Osteocyte (in vitro differentiated cells): ENCODE measurements around the gene SPAM1. TPM values are rescaled to one million over a fixed set of nuclear protein-coding genes. Genes with fewer than 3 reads are reported as not detected.

Source experiments
- DNase-seq: peaks from one replicate; pipeline ENCODE4 v3.0.0; 2021; ENCODE audit warnings: mixed read lengths; ENCODE audit not compliant: unreplicated experiment; ENCODE audit errors: extremely low spot score
- H3K27ac Mint-ChIP-seq: one replicate; pipeline ENCODE4 v1.8.0; 2021; ENCODE audit warnings: mild to moderate bottlenecking, mixed read lengths; ENCODE audit not compliant: unreplicated experiment
- H3K27me3 Mint-ChIP-seq: one replicate; pipeline ENCODE4 v1.8.0; 2021; ENCODE audit warnings: mixed read lengths; ENCODE audit not compliant: unreplicated experiment
- H3K36me3 Mint-ChIP-seq: one replicate; pipeline ENCODE4 v1.8.0; 2021; ENCODE audit warnings: mixed read lengths; ENCODE audit not compliant: unreplicated experiment
- H3K4me1 Mint-ChIP-seq: one replicate; pipeline ENCODE4 v1.8.0; 2021; ENCODE audit warnings: mixed read lengths; ENCODE audit not compliant: unreplicated experiment
- H3K4me3 Mint-ChIP-seq: one replicate; pipeline ENCODE4 v1.8.0; 2021; ENCODE audit warnings: mild to moderate bottlenecking, moderate library complexity, mixed read lengths; ENCODE audit not compliant: unreplicated experiment
- H3K9me3 Mint-ChIP-seq: one replicate; pipeline ENCODE4 v1.8.0; 2021; ENCODE audit warnings: mixed read lengths; ENCODE audit not compliant: unreplicated experiment
- long read RNA-seq: library from polyadenylated mRNA; unstranded; transcript quantifications from one replicate; pipeline ENCODE4 v2.0.0, GENCODE V29; 2021
- total RNA-seq: library from RNA; stranded (reverse); gene quantifications from 2 replicates; pipeline ENCODE4 v1.2.1, GENCODE V29; 2021
- TF ChIP-seq, protein P1 (sequence below): fragments of 200-600 bp; sonication (generic); IDR thresholded peaks from 2 replicates; pipeline ENCODE4 v1.5.0; 2021; ENCODE audit warnings: antibody characterized with exemption, mild to moderate bottlenecking, moderate library complexity

The SPAM1 gene
- total RNA-seq: not detected in 2 replicates
- long read RNA-seq: 0 reads

DNA sequence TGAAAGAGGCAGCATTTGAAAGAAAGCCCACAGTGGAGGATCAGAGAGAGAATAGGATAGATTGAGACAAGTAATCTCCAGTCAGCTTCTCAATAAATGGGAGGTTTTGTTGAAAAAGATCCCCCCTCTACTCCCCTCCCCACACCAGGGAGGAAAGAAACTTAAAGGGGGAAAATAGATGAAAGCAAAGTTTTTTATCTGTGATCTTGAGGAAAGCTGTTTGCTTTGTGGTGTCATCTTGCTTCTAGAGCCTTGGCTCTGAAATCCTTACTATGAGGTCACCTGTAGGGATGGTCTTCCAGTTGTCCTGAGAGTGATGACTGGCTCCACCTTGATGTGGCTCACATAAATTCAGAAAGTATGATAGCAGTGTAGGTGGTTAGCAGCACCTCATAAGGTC lies at the start of gene SPAM1:
SPAM1 (plus strand) TSS at position 301 of the 400 bp plus-strand sequence. CDS start 28,330 bp downstream, outside the sequence.
- H3K27ac Mint-ChIP-seq: no peak within 1 kb of the TSS
- DNase-seq: no peak
- H3K4me3 Mint-ChIP-seq: no peak within 1 kb of the TSS
- H3K4me1 Mint-ChIP-seq: no peaks in the 10 kb centered on the region
- no peaks in the 10 kb centered on the region for H3K36me3 Mint-ChIP-seq
- peaks cover 6% of the 10 kb centered on the region for H3K27me3 Mint-ChIP-seq
- TF ChIP-seq, protein P1, sequence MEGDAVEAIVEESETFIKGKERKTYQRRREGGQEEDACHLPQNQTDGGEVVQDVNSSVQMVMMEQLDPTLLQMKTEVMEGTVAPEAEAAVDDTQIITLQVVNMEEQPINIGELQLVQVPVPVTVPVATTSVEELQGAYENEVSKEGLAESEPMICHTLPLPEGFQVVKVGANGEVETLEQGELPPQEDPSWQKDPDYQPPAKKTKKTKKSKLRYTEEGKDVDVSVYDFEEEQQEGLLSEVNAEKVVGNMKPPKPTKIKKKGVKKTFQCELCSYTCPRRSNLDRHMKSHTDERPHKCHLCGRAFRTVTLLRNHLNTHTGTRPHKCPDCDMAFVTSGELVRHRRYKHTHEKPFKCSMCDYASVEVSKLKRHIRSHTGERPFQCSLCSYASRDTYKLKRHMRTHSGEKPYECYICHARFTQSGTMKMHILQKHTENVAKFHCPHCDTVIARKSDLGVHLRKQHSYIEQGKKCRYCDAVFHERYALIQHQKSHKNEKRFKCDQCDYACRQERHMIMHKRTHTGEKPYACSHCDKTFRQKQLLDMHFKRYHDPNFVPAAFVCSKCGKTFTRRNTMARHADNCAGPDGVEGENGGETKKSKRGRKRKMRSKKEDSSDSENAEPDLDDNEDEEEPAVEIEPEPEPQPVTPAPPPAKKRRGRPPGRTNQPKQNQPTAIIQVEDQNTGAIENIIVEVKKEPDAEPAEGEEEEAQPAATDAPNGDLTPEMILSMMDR: no peak
- no peaks in the 10 kb centered on the region for H3K9me3 Mint-ChIP-seq

GRCh38 chr7:123876557-123877256 lies 48.3 kb upstream of the SPAM1 start:
- H3K9me3 Mint-ChIP-seq: no peaks in the 10 kb centered on the region
- no peak overlapping the region for H3K4me3 Mint-ChIP-seq
- H3K27me3 Mint-ChIP-seq: peaks cover 10% of the 10 kb centered on the region
- no peaks in the 10 kb centered on the region for H3K4me1 Mint-ChIP-seq
- no peak overlapping the region for H3K27ac Mint-ChIP-seq
- no peak for DNase-seq
- TF ChIP-seq, protein P1: no peak
- H3K36me3 Mint-ChIP-seq: no peaks in the 10 kb centered on the region

GRCh38 chr7:123879628-123880027 lies 45.4 kb upstream of the SPAM1 start:
- Mint-ChIP-seq H3K27ac (no peak overlapping the region), H3K27me3 (peaks cover 3% of the 10 kb centered on the region), H3K9me3 (no peaks in the 10 kb centered on the region), H3K4me1 (no peaks in the 10 kb centered on the region), H3K36me3 (no peaks in the 10 kb centered on the region), H3K4me3 (no peak overlapping the region)
- DNase-seq: no peak
- TF ChIP-seq, protein P1: no peak

DNA sequence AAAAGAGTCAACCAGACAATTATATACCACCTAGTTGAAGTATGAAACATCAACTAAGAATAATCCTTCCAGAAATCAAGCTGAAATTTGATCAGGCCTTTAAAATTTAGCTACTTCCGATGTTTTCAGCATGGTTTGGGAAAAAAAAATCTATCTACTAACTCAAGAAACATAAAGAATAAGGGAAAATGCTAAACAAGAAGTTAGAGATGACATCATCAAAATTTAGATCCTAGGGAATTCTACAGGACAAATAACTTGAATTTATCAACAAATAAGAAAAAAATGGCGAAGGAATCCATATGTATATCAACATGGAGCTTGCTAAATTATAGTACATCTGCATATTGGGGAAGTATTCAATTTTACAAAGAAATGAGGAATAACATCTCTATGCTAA lies 43.7 kb upstream of the SPAM1 start:
- Mint-ChIP-seq H3K27me3 (peaks cover 3% of the 10 kb centered on the region), H3K36me3 (no peaks in the 10 kb centered on the region), H3K4me3 (no peak overlapping the region), H3K4me1 (no peaks in the 10 kb centered on the region), H3K9me3 (no peaks in the 10 kb centered on the region), H3K27ac (no peak overlapping the region)
- TF ChIP-seq, protein P1: no peak
- DNase-seq: no peak

DNA sequence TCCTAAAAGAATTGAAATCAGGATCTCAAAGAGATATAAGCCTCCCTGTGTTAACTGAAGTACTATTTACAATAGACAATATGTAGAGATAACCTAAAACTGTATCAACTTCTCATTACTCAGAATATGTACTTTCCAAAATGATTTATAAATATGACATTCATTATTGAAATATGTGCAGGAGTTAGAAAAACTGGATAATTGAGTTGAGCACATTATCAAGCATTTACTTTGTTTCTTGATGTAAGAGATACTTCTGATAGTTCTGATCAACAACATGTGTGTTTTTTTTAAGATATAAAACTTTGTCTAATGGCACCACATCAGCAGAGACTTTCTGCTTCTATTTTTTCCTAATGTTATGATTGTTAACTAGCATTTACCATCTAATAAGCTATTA lies 41.9 kb upstream of the SPAM1 start:
- DNase-seq: no peak
- Mint-ChIP-seq H3K4me1 (no peaks in the 10 kb centered on the region), H3K36me3 (no peaks in the 10 kb centered on the region), H3K4me3 (no peak overlapping the region), H3K27me3 (peaks cover 3% of the 10 kb centered on the region), H3K9me3 (no peaks in the 10 kb centered on the region), H3K27ac (no peak overlapping the region)
- TF ChIP-seq, protein P1: no peak
